Stimulated activated CD4-positive, alpha-beta T cell treated with anti-CD3 and anti-CD28 coated beads, Interleukin-1b, Interleukin-23, amount 100 ng/mL, for 48 hours (primary cell): Measurements from ENCODE around the gene CORO2A.
"Not testable (repeated sequence)": the region's sequence is repeated elsewhere in the genome, so short reads cannot be mapped to it uniquely, and the experiment has no call there.

Source experiments
- DNase-seq: peaks from one replicate; pipeline ENCODE4 v3.0.0-alpha.2; 2020

The CORO2A gene

DNA sequence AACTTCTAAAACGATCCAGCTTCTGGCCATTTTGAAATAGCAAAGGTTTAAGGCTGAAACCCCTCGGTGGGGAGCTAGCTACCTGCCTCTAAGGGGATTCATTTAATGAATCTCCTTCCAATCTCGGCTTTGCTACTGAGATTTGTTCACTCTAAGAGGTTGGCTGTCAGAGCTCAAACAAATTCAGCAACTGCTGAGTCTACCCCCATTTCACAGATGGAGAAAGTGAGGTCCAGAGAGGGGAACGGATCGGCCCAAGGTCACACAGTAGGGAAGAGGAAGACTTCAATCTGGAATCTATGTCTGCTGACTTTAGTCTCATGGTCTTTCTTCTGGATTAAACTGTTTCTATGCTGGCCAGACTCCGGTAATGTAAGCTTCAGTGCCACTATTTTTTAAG is 3.0 kb downstream of the CORO2A start:
- no peak for DNase-seq

DNA sequence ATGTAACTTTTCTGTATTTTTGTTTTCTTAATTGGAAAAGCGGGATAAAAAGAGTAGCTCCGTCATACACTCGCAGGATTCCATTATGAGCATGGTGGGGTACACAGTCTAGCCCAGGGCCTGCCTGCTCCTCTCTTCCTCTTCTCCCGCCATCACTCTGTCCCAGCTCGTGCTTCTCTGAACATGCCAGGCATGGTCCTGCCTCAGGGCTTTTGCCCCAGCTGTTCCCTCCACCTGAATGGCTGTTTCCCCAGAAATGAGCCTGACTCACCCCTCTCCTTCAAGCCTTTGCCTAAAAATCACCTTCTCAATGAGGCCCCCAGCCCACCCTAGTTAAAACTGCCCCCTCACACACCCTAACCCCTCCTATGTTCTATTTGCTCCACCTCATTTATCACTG is 4.5 kb downstream of the CORO2A start:
- DNase-seq = no peak

DNA sequence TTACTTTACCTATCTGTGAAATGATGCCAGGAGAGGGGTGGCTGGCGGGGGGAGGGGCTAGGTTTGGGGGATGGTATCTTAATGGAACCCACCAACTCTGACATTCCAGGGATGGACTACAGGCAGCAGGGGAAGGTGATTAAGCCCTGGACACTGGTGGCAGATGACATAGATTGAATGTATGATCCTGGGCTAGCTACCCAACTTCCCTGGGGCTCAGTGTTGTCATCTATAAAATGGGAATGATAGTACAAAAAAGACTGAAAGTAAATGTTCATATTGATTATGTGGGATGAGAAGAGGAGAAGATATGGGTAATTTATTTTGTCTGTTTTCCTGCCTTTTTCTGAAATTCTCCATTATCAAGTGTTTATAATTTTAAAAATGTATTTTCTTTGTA is 6.2 kb downstream of the CORO2A start:
- no peak for DNase-seq

DNA sequence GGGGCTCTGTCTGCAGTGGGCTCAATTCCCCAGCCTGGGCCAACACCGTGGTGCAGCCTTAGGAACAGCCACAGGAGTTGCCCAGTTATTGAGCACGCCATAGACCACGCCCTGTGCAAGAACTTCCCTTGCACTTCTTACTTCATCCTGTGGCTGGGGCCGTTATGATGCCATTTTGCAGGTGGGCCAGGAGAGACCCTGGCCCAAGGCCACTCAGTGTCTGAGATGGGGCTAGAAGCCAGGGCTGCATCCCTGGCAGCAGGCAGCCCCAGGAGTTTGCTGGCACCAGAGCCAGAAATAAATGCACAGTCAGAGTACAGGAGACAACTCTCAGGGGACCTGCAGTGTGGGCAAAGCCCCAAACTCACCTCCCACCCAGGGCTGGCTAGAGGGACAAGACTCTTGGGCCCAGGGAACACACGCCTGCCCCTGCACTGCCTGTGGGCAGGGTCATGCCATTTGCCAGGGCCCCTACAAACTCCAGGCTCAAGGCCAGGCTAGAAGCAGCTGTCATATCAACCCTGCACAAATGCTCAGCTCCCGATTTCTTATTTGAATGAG is 6.7 kb downstream of the CORO2A start:
- DNase-seq = no peak

DNA sequence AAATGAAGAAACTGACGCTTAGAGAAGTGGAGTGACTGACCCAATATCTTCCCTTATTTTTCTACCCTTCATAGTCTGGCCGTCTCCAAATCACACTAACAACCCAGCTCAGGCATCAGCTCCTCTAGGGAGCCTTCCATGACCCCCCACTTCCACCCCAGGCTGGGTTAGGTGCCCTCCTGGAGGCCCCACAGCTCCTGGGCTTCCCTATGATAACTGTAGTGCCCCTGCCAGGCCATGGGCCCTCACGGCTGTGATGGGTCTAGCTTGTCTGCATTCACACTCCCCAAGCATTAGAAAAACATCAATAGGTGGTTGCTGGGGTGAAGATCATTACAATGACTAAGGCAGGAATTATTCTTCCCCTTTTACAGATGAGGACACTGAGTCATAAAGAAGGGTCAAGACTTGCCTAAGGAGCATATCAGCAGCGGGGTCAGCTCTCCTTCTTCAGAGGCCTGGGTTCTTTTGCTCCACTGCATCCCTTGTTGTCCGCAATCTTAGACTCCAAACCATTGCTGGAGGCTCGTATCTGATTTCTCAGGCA is 7.3 kb downstream of the CORO2A start:
- no peak for DNase-seq

DNA sequence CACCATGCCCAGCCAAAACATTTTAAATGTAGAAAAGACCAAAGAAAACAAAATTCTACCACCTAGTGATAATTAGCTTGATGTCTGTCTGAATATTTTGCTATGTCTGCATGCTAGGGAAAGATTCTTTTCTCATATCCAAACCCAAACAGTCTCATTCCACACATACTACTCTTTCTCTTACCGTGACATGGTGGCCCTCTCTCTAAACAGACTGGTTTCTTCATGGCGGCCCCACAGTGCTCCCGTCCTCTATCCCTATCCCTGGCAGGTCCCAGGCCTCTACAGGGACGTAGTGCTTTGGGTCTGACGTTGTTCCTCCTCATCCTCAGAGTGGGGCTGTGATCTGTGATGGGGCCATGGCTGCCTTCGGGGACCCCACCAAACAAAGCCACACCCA is 8.1 kb downstream of the CORO2A start:
- no peak for DNase-seq

DNA sequence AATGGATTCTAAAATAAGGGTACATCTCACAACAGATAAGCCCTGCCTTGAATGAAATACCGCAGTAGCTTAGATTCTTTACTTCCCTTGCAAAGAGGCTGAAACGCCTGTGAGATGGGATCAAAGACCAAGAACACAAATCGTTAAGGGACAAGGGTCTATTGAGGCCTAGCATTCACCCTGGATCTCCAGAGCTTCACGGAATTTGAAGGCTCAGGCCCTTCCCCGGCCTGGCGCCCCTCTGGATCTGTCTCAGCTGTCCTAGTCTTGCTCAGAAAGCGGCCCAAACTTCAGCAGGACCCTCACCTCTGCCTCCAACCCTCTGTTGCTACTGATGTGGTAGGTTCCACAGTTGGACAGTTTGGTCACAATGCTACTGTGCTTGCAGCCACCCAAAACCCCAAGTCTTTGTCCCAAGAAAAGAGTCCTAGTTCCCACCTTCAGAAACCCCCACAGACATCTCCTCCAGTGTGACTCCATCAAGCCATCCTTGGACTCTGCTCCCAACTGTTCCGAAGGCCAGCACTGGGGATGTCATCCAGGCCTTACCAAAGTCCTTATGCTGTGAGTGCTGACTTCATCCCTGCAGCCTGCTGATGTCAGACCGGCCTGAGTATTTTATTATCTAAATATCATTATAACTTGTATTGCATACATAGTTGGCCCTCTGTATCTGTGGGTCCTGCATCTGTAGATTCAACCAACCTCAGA is 9.4 kb downstream of the CORO2A start:
- no peak for DNase-seq

DNA sequence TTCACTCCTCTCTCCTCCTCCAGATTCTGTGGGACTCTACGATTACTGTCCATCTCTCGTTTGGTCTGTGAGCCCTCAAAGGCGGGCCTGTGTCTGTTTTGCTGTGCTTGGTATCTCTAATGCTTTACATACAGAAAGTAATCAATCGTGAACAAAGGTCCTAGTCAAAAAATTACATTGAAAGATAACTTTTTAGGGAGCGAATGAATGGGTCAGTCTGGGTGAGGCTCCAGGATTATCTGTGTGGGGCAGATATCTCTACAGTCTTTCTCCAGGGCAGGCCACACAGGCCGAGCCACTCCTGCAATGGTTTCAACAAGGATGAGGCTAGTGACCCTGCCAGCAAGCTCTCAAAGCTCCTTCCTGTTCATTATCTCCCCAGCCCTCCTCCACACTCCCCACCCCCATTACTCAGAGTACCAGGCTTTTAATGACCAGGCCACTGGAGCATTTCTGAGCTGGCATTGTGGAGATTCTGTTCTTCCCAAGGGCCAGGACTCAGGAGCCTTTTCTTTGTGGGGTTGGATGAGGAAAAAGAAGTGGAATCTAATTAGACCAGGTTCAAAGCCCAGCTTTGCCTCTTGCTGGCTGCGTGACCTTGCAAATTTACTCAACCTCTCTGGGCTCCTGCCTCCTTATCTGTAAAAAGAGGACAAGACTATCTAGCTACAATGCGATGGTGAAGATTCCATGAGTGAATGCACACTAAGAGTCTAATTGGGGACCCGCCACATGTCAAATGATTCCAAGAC is 10.2 kb downstream of the CORO2A start:
- DNase-seq = no peak

DNA sequence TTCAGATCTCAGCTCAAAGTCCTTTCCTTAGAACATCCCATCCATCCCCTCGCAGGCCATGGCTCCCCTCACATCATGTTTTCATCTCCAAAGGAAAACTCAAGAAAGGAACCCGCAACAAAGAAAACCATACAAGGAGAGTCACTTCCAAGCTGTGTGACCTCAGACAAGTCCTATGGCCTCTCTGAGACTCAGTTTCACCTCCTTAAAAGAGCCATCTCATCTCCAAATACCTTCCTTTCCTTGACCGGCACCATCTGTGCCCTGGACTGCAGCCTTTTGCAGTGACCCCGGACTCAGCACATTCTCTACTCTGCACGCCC is 10.7 kb downstream of the CORO2A start:
- DNase-seq = no peak

DNA sequence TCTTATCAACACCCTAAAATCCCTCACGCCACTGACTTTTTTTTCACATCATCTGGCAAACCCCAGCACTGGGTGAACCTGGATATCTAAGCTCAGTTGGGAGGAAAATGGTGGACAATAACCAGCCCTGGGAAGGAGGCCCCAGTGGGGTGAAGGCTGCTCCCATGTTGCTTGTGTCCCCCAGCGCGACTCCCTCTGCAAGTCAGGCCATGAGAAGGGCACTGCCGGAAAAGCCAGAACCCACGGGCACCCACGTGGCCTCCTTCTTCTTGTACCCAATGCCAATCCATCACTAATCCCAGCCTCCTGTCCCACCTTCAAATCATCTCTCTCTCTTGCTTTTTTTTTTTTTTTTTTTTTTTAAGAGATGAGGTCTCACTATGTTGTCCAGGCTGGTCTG is 11.4 kb downstream of the CORO2A start:
- DNase-seq = no peak

DNA sequence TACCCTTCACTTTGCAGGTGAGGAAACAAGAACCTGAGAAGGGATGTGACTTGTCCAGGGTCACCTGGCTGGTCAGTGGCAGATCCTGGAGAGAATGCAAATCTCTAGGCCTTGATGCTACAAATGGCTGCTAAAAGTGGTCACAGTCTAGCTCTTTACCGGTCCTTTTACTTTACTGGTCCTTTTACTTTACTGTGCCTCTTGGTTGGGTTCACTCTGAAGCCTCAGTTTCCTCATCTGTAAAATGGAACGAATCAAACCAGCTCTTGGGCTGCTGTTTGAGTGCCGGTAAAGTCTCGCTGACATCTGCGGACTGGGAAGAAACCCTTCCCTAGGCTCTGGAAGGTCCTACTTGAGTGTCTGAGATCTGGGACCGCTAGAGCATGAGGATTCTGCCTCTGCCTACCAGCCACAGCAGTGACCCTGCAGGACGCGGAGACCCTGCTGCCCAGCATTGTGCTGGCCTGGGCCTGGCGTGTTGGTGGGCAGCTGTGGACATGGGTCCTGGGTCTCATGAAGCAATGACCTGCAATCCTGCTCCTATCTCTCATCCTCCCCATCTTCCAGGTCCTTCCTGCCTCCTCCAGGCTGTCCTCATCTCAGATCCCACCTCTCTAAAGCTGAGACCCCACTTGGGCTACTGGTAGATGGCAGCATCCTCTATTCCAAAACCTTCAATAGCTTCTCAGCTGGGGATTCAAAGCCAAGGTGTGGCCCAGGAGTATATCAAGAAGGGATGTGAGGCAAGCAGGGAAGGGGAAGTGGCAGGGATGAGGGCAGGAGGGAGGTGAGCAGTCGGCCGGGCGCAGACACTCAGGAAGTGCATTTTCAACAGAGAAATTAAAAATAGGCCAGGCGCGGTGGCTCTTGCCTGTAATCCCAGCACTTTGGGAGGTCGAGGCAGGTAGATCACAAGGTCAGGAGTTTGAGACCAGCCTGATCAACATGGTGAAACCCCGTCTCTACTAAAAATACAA is 13.3 kb downstream of the CORO2A start:
- DNase-seq = no peak

DNA sequence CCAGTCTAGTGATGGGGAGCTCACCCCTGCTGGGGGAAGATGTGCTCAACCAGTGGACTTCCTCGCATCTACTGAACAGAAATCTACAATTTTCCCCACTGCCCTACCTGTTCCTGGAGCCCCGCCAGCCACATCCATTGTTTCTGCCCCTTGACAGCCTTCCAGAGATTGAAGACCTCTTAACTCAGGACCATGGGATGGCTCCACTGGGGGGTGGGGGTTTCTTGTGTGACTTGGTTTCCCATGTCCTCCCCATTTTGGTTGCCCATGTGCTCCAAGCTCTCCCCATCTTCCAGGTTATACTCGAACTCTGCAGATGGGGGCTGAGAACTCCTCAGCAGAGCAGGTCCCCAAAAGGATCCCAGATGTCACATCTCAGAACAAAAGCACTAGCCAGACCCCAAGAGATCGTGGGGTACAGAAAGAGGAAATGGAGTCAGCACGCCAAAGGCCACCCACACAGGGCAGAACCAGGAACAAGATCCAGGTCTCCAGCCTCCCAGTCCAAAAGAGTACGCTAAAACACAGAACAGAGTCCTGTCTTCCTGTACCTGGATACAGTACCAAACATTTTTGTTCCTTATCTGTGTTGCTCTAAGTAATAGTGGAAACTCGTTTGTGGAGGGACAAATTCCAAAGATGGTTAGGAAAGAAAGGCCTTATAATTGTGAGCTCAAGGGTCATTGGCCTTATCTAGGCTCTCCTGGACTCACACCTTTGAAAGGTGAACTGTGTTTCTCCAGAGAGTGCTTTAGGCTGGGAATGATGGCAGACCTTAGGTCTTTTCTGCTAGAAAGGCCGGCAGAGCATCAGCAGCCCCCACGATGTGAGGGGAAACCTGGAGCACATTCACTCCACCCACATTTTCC is 15.8 kb downstream of the CORO2A start:
- DNase-seq = no peak

DNA sequence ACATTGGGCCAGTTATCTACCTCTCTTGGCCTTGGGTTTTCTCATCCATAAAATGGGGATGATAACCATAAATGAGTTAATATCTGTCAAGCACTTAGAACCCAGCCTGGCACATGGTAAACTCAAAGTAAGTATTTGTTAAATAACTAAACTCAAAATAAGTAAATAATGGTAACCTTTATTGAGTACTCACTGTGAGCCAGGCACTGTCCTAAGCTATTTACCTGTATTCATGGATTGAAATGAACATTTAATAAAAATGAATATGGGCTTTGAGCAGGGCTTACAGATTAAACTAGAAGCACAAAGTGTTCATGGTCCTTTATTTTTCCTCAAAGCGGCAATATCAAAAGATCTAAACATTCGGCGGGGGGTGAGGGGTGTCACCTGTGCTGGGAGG is 16.7 kb downstream of the CORO2A start:
- DNase-seq = no peak

DNA sequence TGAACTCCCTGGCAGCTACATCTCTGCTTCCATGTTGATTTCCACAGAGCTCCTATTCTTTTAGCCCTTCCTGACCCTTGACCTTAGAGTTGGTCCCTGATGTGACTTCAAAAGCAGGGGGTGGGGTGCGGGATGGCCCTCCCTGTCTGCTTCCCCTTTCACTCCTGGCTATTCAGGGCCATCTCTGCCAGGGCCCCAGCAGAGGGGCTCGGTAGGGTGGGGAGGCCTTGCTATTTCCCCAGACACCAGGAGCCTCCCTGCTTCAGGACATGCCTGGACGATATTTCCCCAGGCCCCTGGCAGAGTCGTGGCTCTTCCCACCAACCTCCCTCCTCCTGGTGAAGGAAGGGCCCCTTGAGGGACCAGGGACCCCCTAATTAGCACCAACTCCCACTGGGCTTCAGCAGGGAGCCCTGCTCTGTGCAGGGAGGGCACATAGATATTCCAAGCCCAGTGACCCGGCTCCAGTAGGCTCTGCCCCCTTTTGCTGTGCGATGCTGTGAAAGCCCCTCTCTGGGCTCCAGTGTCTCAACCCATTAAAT is 17.3 kb downstream of the CORO2A start:
- no peak for DNase-seq

DNA sequence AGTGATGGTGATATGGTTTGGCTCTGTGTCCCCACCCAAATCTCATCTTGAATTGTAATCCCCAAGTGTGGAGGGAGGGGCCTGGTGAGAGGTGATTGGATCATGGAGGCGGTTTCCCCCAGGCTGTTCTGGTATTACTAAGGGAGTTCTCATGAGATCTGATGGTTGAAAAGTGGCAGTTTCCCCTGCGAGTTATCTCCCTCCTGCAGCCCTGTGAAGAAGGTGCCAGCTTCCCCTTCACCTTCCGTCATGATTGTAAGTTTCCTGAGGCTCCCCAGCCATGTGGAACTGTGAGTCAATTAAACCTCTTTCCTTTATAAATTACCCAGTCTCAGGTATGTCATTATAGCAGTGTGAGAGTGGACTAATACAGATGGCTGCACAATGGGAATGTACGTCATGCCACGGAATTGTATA is 17.9 kb downstream of the CORO2A start:
- not testable (repeated sequence) for DNase-seq

DNA sequence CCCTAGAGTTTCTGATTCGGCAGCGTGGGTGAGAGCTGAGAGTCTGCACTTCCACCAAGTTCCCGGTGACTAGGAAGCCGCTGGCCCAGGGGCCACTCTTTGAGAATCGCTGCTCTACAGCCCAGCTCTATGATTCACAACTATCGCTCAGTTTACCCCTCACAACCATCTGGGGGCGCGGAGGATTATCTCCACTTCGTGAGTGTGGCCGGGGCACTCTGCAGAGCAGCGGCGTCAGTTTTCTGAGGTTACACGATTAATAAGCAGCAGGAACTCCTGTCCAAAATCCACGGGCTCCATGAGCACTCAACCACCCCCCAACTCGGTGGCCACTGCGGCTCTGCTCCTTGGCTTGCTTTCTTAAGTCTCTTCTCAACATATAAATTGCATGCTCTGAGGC is 19.3 kb downstream of the CORO2A start:
- no peak for DNase-seq

DNA sequence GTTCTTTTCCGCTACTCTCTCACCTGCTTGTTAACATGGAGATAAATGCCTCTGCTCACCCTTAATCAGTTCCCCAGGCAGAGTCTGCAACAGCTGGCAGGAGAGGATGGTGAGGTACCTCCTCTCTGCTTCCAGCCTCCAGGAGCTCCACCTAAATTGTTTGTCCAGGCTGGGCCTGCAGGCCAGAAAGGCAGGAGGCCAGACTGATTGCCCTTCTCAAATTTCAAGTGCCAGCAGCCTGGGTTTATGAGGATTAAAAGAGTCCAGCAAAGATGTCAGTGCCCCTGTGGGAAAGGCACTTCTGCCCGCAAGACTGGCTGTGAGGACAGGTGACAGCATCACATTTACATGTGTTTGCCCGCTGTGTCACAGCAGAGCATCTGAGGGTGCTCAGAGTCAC is 19.8 kb downstream of the CORO2A start:
- no peak for DNase-seq

DNA sequence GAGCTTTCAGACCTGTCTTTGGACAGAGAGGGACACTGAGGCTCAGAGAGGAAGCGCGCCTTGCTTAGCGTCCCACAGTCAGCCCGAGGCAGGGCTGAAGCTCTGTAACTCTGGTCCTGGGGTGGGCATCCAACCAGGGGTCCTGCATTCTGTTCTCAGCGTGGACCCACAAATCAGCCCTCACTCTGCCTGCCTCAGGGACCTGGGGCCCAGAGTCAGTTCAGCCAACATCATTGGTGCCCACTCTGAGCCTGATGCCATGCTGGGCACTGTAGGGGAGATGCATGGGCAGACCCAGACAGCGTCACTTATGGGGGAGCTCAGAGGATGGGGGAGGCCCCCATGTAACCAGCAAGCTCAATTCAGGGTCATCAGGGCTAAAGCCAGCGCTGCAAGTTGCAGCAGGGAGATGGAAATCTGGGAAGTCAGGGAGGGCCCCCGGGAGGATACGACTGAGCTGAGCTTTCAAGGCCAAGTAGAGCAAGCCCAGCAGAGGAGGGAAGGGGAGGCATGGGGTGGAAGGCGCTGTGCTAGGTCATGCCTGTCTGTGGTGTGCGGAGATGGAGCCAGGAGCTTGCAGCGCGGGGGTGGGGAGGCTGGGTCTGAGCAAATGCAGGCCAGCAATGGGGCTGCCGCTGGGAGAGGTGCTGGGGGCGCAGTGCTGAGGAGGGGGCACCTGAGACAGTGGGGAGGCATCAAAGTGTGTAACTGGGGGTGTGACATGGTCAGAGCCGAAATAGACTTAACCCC is 21.1 kb downstream of the CORO2A start:
- no peak for DNase-seq

DNA sequence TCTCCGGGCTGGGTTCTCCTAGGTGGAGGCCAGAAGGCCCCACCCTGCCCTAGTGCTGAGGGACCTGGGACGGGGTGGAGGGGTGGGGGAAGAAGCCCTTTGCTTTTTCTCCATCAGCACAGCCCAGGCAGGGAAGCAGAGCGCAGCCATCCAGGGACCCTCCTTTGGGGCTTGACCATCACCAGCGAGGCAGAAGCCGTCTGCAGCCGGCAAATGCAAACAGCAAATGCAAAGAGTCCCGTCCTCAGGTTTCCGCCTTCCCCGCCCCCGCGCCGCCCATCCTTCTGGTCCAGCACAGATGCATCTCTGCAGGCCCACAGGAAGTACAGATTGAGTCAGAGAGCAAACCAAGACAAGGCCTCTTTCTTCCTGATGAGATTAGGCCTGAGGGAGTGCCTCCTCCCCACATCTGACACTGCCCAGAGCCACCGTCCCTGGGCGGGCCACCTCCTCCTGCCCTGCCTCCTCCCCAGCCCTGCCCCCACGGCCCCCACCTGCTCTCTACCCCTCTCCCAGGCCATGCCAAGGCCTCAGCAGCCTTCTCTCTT is 23.4 kb downstream of the CORO2A start:
- peak; percentile 7 for DNase-seq

DNA sequence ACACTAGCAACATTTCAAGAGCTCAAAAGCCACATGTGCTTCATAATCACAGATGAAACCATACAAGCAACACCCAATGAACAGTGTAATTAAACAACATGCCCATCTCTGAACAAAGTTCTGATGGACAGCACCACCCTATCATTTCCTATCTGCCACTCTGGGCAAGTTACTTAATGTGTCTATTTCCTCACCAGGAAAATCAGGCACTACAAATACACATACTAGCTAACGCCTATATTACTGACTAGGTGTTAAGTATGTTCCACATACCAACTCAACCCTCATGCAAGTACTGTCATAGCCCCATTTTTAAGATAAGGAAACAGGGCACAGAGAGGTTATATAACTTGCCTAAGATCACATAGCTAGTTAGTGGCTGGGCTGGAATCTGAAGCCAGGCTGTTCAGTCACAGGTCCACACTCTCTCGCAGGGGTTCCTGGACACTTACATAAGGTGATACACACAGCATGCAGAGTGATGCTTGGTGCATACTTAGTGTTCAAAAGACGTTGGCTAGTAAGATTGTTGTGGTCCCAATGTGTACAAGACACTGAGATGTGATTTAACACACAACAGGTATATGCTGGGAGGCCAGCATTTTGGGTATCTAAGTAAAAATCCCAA is 24.2 kb downstream of the CORO2A start:
- DNase-seq = no peak
